SU-DHL-6 (cell line): Measurements from ENCODE around the gene SOX18.

Experiments used
- CTCF ChIP-seq: fragments of 200-600 bp; sonication (generic); IDR thresholded peaks from one replicate; pipeline ENCODE4 v1.5.1; 2017; ENCODE audit warnings: antibody characterized with exemption, mild to moderate bottlenecking, low read length, moderate library complexity; ENCODE audit not compliant: insufficient read depth, poor library complexity, severe bottlenecking
- EZH2phosphoT487 ChIP-seq: fragments of 200-600 bp; sonication (generic), shearing (Covaris generic); conservative IDR thresholded peaks from 2 replicates; pipeline ENCODE4 v1.6.1; 2018; ENCODE audit warnings: mild to moderate bottlenecking, antibody characterized with exemption, low read length, moderate library complexity, mixed read lengths

DNA sequence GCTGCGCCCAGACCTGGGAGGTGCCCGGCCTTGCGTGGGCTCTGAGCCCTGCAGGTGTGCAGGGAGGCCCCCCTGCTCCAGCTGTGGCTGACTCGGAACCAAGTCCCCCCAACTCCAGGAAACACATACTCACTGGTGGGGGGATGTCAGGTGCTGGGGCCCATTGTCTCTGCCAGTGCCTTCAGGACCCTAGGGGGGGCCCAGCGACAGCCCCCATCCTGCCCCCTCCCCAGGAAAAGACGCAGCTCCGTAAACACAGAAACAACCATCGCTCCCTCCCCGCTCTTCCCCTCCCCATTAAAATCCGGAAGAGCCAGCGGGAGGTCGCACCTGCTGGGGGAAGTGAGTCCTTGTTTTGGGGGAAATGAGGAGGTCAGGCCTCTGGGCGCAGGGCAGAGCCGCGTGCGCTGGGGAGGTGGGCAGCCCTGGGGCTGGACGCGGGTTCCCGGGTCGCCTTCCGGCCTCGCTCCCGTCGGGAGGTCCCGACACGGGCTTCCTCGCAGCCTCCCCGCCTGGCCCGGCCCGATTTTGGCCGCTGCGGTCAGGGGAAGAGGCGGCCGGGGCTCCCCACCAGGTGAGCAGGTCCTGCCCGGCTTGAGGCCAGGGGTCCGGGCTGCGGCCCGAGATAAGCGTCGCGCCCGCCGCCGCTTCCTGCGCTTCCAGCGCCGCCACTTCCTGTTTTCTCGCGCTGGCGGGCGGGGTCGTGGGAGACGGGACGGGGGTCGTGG is 7.2 kb downstream of the SOX18 start:
- TF ChIP-seq CTCF (no peak), EZH2phosphoT487 (no peak)
